Renal cortical epithelial cell (primary cell): ENCODE measurements around the gene PSMA7. TPM values are rescaled to one million over a fixed set of nuclear protein-coding genes. Genes with fewer than 3 reads are reported as not detected.
A peak's percentile ranks its signal among the peaks of the same experiment; 100 is the strongest.

Experiments used
- DNase-seq: peaks from one replicate; pipeline ENCODE4 v3.0.0-alpha.2; 2011; ENCODE audit warnings: low read depth
- total RNA-seq: library from RNA; depleted of rRNA; stranded (reverse); fragments of >200 nt; gene quantifications from 2 replicates; pipeline ENCODE4 v1.2.3, GENCODE V29; 2014

The PSMA7 gene
- total RNA-seq, result 356 and 449 TPM in 2 replicates

DNA sequence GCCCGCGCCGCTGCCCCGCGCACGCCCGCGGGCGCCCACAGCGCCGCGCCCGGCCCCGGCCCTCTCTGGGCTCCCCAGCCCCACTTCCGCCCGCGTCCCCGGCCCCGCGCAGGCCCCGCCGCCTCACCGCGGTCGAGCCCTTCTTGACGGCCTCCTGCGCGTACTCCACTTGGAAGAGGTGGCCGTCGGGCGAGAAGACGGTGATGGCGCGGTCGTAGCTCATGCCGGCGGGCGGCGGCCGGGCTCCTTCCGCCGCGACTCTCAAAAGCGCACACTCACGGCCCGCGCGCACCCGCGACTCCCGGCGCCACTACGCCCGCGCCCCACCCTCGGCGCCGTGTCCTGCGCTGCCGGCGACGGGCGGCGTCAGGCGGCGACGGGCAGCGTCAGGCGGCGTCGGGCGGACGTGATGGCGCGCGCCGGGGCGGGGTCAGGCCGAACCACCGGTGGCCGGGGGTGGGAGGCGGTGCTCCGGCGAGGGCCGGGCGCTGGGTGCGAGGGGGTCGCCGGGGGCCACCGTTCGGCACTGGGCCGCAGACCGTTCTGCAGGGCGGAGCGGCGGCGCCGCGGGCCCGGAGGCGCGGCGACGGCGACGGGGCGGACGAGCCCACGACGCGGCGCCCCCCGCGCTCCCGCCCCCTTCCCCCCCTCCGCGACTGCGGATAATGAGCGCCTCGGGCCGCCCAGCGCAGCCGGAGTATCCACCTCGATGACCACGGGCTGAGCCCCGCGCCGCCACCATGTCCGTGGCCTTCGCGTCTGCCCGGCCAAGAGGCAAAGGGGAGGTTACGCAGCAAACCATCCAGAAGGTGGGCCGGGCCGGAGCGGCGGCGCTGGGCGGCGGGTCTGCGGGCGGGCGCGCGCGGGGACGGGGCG is at the start of gene PSMA7, which contains the start of gene SS18L1:
PSMA7 (minus strand) TSS at position 314 of the 876 bp plus-strand sequence; CDS start at position 223, 91 bp downstream.
SS18L1 (plus strand) TSS at position 689 of the 876 bp plus-strand sequence; CDS start at position 741, 52 bp downstream.
- DNase-seq, result peak; percentile 42

DNA sequence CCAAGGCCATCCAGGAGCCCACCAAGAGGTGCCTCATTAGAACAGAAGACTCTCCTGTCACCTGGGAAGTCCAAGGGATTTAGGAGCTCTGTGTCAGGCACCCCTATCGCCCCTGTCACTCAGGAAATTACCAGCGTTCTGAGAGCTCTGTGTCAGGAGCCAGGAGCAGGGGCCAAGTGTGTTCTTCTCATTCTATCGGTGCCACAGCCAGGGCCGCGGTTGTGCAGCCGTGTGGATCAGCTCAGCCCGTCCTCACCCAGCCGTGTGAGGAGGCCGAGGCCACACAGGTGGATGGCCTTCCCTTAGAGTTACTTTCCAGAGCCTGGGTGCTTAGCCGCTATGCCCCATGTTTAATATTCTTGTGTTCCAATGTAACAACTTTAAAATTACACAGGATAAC is 49.4 kb upstream of the PSMA7 start:
- DNase-seq, result no peak

DNA sequence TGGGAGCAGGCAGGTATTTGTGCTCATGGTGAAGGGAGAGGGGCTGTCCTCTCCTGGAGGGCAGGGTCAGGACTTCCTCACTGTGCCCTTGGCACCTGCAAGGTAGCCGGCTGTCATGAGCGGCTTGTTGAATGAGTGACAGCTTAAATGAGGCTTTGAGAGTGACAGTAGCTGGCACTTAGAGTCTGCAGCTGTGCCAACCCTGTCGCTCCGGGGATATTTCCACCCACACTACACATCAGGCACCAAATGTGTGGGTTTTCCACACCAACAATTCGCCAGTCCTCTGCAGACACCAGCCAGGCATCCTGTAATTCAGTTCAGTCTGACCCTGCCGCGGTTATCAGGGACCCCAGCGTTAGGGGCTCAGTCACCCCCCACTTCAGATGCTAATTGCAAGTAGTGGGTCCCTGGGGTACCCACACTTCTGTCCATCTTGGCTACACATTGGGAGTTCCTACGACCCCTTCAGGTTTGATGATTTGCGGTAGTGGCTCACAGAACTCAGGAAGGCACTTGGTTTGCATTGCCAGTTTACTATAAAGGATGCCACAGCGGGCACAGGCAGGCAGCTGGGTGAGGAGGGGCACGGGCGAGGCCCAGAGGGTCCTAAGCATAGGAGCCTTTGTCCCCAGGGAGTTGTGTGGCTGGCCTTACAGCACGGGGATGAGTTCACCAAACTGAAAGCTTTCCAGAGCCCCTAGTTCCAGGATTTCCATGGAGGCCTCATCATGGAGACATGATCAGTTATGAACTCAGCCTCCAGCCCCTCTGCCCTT is 48.8 kb upstream of the PSMA7 start:
- DNase-seq, result no peak

- no peak for DNase-seq
Measured at GRCh38 chr20:62190639-62191411, 47.6 kb upstream of the PSMA7 start.

DNA sequence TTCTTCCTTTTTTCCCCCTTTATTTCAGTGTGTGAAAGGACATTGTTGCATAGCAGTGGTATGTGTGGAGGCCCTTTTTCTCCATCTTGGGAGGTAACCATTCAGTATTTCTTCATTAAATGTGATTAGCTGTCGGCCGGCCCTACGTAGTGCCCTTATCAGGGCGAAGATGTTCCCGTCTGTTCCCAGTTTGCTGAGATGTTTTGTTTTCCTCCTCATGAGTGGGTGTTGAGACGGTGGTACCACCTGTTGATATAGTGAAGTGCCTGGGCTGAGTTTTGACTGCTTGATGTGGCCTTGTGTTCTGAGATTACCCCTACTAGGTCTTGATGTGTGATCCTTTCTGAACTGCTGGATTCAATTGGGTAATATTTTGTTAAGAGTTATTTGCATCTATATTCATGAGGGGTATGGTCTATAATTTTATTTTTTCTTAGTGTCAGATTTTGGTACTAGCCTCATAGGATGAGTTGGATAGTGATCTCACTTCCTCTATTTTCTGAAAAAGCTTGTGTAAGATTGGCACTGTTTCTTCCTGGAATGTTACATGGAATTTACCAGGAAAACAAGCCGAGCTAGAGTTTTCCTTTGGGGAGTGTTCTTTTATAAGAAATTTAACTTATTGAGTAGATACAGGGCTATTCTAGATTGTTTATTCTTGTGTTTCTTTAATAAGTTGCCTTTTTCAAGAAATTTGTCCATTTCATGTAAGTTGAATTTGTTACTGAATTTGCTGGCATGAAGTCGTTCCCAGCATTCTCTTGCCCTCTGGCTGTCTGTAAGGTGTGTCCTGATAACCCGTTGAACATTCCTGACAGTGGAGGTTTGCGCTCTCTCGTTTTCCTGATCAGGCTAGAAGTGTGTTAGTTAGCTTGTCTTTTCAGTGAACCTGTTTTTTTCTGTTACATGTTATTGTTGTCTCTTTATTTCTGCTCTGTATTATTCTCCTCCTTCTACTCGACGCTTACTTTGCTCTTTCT is 44.0 kb upstream of the PSMA7 start:
- no peak for DNase-seq

- no peak for DNase-seq
Measured at GRCh38 chr20:62186096-62186426, 42.9 kb upstream of the PSMA7 start.

DNA sequence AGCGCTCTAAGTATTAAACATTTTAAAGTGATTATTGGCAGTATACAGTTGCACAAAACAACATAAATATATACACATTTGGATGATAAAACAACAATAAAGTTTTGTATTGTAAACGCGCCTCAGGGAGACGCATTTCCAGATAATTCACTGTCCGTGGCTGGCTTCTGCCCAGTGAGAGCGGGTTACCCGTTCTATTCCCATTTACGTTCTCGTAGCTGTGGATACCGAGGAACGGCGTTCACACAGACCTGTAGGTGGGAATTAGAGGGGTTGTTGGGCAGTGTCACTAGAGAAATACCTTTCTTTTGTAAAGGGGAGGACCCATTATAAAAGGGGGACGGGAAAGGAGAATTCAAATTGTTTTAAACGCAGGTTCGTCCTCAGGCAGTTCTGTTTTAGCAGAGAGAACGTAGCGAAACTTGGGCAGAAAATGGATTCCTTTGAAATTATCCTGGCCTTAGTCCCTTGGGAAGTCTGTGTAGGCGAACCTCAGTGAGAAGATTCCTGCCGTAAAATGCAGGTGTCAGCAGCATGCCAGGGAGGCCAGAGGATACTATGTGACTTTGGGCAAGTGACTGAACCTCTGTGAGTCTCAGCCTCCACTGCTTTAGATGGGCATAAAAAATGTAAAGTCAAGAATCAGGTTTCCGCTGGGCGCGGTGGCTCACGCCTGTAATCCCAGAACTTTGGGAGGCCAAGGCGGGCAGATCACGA is 40.4 kb upstream of the PSMA7 start:
- no peak for DNase-seq

GRCh38 chr20:62182469-62183425 is 39.6 kb upstream of the PSMA7 start, which contains the start of gene MTG2:
Gene MTG2 (plus strand): TSS chr20:62183028. CDS start chr20:62193421, 10,393 bp downstream.
- peak; percentile 89 for DNase-seq

- no peak for DNase-seq
Measured at GRCh38 chr20:62181808-62182207, 38.6 kb upstream of the PSMA7 start.

DNA sequence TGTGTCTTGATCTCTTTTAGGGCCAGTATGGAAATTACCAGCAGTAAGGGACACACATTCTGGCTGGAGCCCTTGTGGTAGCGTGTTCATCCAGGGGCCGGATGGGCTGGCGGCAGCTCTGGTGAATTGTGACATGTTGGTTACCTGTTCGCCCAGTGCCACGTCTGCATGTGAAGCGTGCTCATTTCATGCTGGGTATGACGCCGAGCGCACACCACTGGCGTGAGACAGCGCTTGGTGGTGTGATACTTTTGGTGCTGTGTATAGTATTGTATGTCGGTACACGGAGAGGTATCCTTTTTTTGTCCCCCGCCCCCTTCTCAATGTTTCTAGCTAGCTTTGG is 35.9 kb upstream of the PSMA7 start:
- no peak for DNase-seq

DNA sequence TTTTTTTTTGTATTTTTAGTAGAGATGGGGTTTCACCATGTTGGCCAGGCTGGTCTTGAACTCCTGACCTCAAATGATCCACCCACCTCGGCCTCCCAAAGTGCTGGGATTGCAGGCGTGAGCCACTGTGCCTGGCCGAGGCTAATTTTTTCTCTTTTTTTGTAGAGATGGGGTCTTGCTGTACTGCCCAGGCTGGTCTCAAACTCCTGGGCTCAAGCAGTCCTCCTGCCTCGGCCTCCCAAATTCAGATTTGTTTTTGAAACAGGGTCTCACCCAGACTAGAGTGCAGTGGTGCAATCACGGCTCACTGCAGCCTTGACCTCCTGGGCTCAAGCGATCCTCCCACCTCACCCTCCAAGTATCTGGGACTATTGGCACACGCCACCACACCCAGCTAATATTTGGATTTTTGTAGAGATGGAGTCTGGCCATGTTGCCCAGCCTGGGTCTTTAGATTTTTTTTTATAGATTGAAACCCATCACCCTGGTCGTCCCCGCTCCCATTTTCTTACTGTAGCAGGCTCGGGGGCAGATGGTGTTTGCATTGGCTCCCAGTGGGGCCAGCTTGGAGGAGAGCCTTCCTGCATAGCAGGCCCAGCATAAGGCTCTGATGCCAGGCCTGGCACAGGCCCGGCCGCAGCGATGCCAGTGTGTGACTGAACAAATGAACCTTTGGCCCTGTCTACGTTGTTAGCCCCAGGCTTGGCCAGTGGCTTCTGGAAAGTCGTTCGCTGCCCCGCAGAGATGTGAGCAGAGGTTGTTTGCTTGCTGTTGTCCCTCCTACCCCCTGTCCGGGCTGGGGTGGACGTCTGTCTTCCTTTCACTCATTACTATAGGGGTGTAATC is 35.3 kb upstream of the PSMA7 start:
- no peak for DNase-seq

DNA sequence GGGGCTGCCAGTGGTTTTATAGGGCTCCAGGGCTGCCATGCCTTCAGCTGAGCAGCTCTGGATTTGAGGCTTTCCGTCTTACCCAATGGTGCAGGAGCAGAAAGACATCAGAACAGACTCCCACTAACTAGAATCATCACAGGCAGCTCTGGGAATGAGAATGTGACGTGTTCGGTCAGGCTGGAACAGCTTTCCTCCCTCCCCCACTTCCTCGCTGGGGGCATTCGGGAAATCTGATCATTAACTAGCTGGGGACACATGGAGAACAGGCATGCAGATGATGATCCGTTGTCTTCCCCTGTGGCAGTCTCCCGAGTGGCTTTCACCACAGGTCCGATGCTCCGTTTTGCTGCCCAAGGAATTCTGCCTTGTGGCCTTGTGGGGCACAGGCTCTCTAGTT is 34.1 kb upstream of the PSMA7 start:
- DNase-seq, result no peak

- no peak for DNase-seq
Measured at GRCh38 chr20:62176866-62177265, 33.7 kb upstream of the PSMA7 start.

DNA sequence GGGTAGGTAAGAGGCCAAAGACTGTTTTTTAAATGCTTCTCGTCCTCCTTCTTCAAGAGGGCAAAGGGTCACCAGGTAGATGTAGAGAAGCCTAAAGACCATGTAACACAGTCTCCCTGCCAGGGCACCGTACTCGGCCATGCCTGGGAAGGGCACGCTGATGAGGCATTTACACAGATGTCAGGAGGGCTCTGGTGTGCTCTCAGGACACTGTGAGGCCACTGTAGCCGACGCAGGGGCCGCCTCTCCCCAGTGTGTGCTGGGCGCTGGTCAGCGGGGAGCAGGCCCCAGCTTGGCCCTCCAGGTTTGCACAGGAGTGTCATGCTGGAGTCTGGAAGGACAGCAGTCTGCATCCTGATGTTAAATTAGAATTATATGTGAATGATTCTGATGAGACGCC is 32.5 kb upstream of the PSMA7 start:
- no peak for DNase-seq

DNA sequence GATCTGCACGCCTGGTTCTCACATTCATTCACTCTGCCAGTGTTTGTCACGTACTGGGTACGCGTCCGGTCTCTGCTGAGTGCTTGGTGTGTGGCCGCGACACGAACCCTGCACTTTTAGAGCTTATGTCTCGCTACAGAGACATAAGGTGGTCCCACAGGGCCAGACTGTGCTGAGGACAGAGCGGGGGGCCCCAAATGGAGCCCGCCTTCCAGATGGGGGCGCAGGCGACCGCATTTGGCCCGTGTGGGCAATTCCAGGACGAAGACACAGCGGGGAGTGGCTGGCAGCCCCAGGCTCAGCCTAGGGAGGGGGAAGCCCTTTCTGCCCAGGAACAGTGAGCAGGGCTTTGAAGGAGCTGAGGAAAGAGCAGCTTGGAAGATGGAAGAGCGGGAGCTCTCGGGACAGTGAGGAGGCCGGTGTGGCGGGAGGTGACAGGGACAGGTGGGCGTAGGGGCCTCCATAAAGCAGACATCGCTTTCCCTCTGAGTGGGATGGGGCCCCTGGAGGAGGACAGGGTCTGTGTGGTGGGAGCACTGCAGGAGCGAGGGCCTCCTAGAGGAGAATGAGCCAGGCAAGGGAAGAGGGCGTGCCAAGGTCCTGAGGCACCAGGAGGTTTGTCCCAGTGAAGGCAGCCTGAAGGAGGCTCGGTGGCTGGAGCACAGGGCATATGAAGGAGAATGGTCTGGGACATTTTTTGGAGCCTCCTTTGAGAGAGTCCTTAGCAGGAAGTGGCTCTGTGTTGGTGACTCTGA is 31.9 kb upstream of the PSMA7 start:
- DNase-seq, result no peak

DNA sequence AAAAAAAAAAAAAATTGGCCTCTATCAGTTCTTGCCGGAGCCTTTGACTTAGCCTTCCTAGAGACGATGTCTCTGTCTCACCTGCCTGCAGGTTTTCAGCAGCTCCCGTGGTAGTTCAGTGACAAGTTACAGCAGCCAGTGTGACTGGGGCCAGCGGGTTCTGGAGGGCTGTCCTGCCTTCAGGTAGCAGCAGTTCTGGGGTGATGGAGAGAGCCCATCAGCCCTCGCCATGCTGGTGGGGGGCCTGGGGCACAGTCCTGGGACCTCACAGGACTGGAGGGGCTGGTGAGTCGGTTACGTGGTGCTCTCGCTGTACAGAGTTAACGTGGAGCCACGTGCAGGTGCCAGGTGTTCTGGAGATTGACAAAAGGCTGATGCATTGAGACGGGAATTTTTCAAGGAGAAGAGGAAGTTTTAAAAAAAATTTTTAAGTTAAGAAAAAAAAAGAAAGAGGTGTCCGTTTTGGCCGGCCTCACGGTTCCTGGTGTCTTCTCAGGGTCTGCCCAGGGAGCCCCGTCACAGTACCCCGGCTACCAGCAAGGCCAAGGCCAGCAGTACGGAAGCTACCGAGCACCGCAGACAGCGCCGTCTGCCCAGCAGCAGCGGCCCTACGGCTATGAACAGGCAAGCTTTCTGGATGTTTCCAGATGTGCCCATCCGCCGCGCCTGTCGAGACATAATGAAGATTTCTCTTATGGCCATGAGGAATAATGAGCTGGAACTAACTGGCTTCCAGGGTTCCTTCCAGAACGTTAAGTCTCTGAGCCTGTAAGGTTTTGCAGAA is 31.0 kb upstream of the PSMA7 start:
- no peak for DNase-seq

- no peak for DNase-seq
Measured at GRCh38 chr20:62172666-62173065, 29.5 kb upstream of the PSMA7 start.
